GM13976 (cell line): Measurements from ENCODE around the gene FGB.

ENCODE experiments used
- DNase-seq: peaks from one replicate; pipeline ENCODE4 v3.0.0; 2012; ENCODE audit warnings: low spot score
- CTCF ChIP-seq: IDR thresholded peaks from 2 replicates; pipeline ENCODE4 v1.5.1; 2012; ENCODE audit warnings: borderline replicate concordance, mild to moderate bottlenecking; ENCODE audit not compliant: insufficient read depth; ENCODE audit errors: extremely low read depth, missing control alignments, control extremely low read depth
- in situ Hi-C: fragments of 300-500 bp; cut with MboI; formaldehyde crosslinking; loops from one replicate; pipeline ENCODE4 v1.12.0; 2022; ENCODE audit warnings: low sequenced_read_pairs, mixed read lengths, inconsistent platforms; ENCODE audit not compliant: unreplicated experiment

Gene FGB

GRCh38 chr4:154583230-154583629 lies 20.4 kb downstream of the FGB start:
- DNase-seq: no peak
- in situ Hi-C loops: no loop called here
- TF ChIP-seq CTCF: no peak

- DNase-seq: no peak
- in situ Hi-C loops: no loop called here
- no peak for TF ChIP-seq CTCF
Measured at GRCh38 chr4:154583677-154584076, 20.9 kb downstream of the FGB start.

- TF ChIP-seq CTCF: no peak
- in situ Hi-C loops: no loop called here
- no peak for DNase-seq
Measured at GRCh38 chr4:154584259-154584658, 21.4 kb downstream of the FGB start.

GRCh38 chr4:154585369-154586018 lies 22.7 kb downstream of the FGB start:
- in situ Hi-C loops: no loop called here
- no peak for DNase-seq
- no peak for TF ChIP-seq CTCF

- in situ Hi-C loops: no loop called here
- no peak for TF ChIP-seq CTCF
- DNase-seq: no peak
Measured at GRCh38 chr4:154586296-154587033, 23.7 kb downstream of the FGB start.

GRCh38 chr4:154588198-154588597 lies 25.4 kb downstream of the FGB start:
- DNase-seq: no peak
- in situ Hi-C loops: no loop called here
- no peak for TF ChIP-seq CTCF
